ENCODE results near the gene ATG4B.

GRCh38 chr2:241649404-241649803 lies 11.9 kb downstream of the ATG4B start:
- TF ChIP-seq POLR2AphosphoS5 (IDR thresholded peaks at IDR 0.05; ENCODE audit: insufficient read depth, low read depth, low read length) (no peak), MAX (IDR thresholded peaks at IDR 0.05; ENCODE audit: insufficient read depth, insufficient read length) (no peak), GATA2 (IDR thresholded peaks at IDR 0.05; ENCODE audit: insufficient read depth, insufficient read length, low read depth, low read length) (no peak), EZH2 (IDR thresholded peaks at IDR 0.05; ENCODE audit: borderline replicate concordance, low read depth, low read length, severe bottlenecking) (no peak), POLR2A (IDR thresholded peaks at IDR 0.05; ENCODE audit: low read depth, low read length) (no peak), FOS (IDR thresholded peaks at IDR 0.05; ENCODE audit: borderline replicate concordance, insufficient read depth, low read length) (no peak), JUN (IDR thresholded peaks at IDR 0.05; ENCODE audit: borderline replicate concordance, insufficient read depth, insufficient read length, low read depth) (no peak)
- TF ChIP-seq, protein P1, sequence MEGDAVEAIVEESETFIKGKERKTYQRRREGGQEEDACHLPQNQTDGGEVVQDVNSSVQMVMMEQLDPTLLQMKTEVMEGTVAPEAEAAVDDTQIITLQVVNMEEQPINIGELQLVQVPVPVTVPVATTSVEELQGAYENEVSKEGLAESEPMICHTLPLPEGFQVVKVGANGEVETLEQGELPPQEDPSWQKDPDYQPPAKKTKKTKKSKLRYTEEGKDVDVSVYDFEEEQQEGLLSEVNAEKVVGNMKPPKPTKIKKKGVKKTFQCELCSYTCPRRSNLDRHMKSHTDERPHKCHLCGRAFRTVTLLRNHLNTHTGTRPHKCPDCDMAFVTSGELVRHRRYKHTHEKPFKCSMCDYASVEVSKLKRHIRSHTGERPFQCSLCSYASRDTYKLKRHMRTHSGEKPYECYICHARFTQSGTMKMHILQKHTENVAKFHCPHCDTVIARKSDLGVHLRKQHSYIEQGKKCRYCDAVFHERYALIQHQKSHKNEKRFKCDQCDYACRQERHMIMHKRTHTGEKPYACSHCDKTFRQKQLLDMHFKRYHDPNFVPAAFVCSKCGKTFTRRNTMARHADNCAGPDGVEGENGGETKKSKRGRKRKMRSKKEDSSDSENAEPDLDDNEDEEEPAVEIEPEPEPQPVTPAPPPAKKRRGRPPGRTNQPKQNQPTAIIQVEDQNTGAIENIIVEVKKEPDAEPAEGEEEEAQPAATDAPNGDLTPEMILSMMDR (IDR thresholded peaks at IDR 0.05; ENCODE audit: extremely low read depth in 1 of 2, insufficient read depth in 1 of 2, low read depth in 1 of 2, low read length in 2 of 2): no peak
